OCI-LY1 (cell line): ENCODE results near the gene AP2A2.

Source experiments
- EZH2 ChIP-seq: fragments of 200-600 bp; sonication (generic), shearing (Covaris generic); IDR thresholded peaks from 2 replicates; pipeline ENCODE4 v1.8.0; 2017; ENCODE audit warnings: borderline replicate concordance, mixed run types, mild to moderate bottlenecking, antibody characterized with exemption, low read length, moderate library complexity, mixed read lengths
- TF ChIP-seq, protein P1 (sequence below): fragments of 200-600 bp; sonication (generic), shearing (Covaris generic); IDR thresholded peaks from 2 replicates; pipeline ENCODE4 v1.5.1; 2017; ENCODE audit warnings: mild to moderate bottlenecking, antibody characterized with exemption, low read length, moderate library complexity, mixed read lengths

DNA sequence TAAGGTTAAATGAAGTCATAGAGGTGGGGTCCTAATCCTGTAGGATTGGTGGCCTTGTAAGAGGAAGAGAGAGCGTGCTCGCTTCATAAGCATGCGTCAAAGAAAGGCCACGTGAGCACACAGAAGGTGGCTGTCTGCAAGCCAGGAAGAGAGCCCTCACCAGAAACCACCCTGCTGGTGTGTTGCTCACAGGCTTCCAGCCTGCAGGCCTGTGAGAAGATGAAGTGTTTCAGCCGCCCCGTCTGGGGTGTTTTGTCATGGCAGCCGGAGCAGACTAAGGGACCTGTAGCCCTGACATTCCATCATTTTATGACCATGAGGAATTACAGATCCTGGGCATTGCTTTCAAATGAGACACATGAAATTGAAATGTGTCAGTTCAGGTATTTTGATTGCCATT, 32.4 kb downstream of the AP2A2 start:
- TF ChIP-seq, protein P1, sequence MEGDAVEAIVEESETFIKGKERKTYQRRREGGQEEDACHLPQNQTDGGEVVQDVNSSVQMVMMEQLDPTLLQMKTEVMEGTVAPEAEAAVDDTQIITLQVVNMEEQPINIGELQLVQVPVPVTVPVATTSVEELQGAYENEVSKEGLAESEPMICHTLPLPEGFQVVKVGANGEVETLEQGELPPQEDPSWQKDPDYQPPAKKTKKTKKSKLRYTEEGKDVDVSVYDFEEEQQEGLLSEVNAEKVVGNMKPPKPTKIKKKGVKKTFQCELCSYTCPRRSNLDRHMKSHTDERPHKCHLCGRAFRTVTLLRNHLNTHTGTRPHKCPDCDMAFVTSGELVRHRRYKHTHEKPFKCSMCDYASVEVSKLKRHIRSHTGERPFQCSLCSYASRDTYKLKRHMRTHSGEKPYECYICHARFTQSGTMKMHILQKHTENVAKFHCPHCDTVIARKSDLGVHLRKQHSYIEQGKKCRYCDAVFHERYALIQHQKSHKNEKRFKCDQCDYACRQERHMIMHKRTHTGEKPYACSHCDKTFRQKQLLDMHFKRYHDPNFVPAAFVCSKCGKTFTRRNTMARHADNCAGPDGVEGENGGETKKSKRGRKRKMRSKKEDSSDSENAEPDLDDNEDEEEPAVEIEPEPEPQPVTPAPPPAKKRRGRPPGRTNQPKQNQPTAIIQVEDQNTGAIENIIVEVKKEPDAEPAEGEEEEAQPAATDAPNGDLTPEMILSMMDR: no peak
- TF ChIP-seq EZH2: no peak
